NCI-H187 (cell line): ENCODE measurements around the gene ADCY10.
"Not testable (repeated sequence)": the region's sequence is repeated elsewhere in the genome, so short reads cannot be mapped to it uniquely, and the experiment has no call there.

Experiments used
- DNase-seq, 2 experiments: peaks; one replicate each; lab custom pipeline; 2025; lab: John Stamatoyannopoulos, UW

Gene ADCY10

GRCh38 chr1:167849666-167850065 lies 64.3 kb downstream of the ADCY10 start:
- no peak for DNase-seq

DNA sequence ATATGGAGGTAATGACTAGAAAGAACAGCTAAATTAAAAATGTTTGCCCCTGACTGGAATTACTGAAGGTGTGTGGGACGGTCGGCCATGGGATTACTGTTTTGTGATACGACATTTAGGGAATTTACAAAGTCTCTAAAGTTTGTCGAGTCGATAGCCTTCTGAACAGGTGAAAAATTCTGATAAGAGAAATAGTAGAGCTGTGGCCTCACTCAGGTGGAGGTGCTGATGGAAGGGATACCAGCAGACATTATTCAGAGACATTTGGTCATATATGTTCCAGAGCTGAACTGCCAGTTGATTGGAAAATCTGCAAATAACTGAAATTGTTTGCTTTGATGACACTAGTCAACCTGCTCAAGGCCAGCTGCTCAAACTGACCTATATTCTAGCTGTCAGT lies 71.1 kb downstream of the ADCY10 start:
- DNase-seq: no peak

DNA sequence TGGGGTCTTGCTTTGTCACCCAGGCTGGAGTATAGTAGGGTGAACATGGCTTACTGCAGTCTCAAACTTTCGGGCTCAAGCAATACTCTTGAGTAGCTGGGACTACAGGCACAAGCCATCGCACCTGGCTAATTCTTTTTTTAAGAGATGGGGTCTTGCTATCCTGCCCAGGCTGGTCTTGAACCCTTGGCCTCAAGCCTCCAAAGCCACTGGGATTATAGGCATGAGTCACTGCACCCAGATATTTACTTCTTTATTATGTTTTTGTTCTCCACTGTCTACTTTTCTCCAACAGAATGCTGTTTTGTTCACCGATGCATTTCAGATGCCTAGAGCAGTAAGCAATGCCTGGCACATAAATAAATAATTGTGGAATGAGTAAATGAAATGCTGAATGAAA lies 72.4 kb downstream of the ADCY10 start:
- DNase-seq: no peak

DNA sequence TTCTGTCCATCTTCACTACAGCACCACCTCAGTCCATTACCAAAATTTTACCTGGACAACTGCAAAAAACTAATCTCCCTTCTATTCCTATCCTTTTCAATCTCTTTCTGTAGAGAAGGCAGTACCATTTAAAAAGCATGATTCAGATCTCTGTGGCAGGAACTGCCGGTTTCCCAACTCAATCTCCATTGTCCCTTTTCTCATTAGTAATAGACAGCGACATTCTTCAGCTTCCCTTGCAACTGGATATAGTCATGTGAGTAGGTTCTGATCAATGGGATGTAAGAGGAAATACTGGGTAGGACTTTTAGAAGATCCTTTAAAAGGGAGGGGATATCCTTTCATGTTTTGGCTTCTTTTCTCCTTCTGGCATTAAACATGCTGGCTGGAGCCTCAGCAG lies 74.9 kb downstream of the ADCY10 start:
- DNase-seq: no peak

DNA sequence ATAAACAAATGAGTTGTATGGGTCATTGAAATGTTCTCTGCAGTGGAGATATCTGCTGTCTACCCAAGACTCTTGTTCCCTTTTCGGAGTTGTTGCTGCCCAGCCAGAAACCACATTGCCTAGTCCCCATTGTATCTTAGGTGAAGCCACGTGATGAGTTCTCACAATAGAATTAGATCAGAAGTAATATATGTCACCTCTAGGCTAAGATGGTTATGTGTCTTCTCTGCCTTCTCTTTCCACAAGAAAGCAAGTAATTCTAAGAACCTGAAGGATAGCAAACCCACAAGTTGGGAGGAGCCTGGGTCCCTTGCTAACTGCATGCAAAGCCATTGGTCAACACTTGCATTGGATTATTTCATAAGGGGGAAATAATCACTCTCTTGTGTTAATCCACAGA lies 76.6 kb downstream of the ADCY10 start:
- no peak for DNase-seq

GRCh38 chr1:167836197-167836596 lies 77.7 kb downstream of the ADCY10 start:
- no peak for DNase-seq

DNA sequence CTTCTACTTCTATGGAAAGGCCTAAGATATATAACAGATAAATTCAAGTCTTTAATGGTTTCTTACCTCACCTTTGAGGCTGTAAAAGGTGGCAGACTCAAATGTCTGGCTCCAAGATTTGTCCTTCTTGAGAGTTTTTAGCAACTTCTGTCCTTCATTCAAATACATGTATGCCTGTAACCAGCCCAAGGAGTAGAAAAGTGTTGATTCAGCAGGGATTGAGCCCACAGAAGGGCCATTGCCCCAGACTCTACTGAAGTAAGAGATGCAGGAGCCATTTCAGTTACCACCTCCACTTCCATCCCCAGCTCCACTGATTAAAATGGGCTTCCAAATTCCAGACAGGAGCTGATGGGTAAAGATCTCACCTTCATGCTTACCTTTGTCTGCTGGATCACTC lies 80.0 kb downstream of the ADCY10 start:
- no peak for DNase-seq

GRCh38 chr1:167832693-167833092 lies 81.2 kb downstream of the ADCY10 start:
- no peak for DNase-seq

DNA sequence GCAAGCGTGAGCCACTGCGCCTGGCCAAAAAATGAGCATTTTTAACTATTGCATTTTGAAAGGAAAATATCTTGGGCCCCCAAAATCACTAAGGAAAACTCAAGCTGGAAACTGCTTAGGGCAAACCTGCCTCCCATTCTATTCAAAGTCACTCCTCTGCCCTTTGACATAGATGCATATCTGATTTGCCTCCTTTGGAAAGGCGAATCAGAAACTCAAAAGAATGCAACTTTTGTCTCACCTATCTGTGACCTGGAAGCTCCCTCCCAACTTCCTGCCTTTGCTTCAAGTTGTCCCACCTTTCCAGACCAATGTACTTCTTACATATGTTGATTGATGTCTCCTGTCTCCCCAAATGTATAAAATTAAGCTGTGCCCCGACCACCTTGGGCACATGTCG lies 83.3 kb downstream of the ADCY10 start:
- DNase-seq: not testable (repeated sequence)

DNA sequence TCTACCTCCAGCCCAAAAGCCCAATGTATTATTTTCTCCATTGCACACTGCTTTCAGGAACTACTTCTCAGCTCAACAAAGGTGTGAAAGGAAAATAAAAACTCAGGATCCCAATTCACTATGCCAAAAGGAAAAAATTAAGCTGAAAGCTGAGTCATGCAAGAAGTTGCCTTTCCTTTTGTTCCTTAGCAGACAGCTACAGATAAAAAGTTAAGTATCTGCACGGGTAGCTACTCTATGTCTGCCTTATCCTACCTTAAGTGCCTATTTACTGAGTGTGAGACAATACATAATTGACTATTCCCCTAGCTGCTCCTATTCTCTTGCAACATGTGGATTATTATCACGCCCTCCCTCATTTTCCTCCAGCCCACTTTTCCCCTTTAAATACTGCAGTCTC lies 84.1 kb downstream of the ADCY10 start:
- DNase-seq: no peak

DNA sequence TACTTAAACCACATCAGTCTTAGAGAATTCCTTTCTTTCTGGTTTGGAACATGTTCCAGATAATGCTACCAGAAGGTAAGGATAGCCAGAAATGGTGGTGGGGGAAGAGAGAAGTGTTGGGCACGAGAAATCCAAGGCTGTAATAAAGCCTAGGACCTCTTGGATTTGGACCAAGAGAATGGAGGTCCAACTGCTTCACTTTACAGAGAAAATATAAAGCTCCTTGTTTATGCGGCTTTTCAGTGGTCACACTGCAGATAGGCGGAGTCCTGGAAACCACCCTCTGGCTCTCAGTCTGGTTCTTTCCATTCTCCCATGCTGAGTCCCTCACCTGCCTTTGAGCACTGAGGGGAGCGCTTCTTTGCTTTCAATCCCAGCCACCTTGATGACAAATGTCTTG lies 87.8 kb downstream of the ADCY10 start:
- no peak for DNase-seq

DNA sequence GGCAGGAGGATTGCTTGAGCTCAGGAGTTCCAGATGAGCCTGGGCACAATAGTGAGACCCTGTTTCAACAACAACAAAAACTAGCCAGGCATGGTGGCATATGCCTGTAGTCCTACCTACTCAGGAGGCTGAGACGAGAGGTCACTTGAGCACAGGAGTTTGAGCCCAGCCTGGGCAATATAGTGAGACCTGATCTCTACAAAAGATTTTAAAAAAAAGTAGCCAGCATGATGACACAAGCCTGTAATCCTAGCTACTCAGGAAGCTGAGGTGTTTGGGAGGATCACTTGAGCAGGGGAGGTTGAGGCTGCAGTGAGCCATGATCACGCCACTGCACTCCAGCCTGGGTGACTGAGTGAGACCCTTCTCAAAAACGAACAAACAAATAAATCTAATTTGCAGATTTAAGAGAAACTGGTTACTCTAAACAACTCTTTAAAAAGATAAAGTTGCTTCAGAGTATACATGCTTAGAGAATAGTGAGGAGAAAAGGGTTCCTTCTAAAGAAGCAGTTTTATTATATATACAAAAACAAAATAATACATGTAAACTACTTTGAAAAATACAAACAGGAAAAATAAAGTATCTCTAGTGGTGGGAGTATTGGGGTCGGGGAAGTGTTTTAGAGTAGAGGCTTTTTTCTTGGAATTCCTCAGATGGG lies 88.4 kb downstream of the ADCY10 start:
- DNase-seq: no peak

GRCh38 chr1:167824163-167824794 lies 89.7 kb downstream of the ADCY10 start:
- DNase-seq: no peak

DNA sequence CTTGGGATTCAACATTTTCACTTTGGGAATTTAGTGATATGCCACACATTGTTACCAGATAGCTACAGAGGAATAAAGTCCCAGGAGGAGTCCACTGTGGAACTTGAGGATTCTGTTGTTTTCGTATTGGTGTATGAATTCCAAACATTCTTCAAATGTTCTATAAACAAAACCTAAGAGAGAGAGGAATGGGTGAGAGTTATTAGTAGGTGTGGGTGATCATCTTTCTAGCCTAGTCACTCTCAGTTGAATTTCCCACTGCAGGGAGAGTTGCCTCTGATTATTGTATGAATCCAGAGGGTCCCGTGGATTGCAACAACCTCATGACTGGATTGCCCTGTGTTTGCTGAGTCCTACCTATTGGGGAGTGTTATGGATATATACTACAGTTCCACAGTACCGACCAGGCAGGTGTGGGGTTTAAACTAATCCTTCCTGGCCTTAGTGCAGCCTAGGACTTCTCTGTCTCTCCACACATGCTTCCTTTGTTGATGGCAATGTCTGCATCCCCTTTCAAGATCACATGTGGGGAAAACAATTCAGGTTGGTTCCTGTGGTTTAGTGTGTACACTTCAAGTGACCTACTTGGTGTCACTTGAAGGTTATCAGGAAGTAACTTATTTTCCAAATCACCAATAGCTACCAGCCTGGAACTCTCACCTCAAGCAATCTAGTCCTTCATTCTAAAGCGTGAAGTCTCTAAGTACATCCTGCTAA lies 91.8 kb downstream of the ADCY10 start:
- no peak for DNase-seq

GRCh38 chr1:167821356-167821685 lies 92.6 kb downstream of the ADCY10 start:
- DNase-seq: no peak

- no peak for DNase-seq
These were observed 93.1 kb downstream of the ADCY10 start for GRCh38 chr1:167820684-167821355.

GRCh38 chr1:167819849-167820683 lies 93.9 kb downstream of the ADCY10 start:
- no peak for DNase-seq

- no peak for DNase-seq
These were observed 98.3 kb downstream of the ADCY10 start for GRCh38 chr1:167815650-167816049.

DNA sequence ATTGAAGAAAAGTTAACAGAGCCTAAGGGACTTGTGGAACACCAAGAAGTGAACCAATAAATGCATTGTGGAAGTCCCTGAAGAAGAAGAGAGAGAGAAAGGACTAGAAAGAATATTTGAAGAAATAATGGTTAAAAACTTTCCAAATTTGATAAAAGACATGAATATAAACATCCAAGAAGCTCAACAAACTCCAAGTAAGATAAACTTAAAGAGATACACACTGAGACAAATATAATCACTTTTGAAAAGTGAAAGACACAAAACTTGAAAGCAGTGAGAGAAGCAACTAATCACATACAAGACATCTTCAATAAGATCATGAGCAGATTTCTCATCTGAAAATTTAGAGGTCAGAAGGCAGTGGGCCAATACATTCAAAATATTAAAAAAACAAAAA lies 101.0 kb downstream of the ADCY10 start:
- no peak for DNase-seq

DNA sequence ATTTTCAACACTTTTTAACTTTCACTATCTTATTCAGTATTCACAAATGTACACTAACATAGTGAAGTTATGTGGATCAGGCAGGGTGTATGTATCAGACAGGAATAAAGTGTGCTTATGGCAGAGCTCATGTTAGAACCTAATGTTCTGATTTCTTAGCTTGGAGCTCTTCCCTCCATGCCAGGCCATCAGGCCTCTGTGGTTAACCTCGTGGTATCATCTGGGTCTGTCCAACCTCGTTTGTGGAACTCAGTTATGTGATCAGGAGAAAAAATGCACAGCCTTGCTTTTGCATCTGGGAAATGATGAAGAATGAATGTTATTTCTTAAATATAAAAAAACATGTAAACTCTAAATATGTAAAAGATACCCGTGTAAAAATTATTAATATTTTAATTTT lies 105.2 kb downstream of the ADCY10 start:
- DNase-seq: no peak

- no peak for DNase-seq
These were observed 105.8 kb downstream of the ADCY10 start for GRCh38 chr1:167808104-167808503.

DNA sequence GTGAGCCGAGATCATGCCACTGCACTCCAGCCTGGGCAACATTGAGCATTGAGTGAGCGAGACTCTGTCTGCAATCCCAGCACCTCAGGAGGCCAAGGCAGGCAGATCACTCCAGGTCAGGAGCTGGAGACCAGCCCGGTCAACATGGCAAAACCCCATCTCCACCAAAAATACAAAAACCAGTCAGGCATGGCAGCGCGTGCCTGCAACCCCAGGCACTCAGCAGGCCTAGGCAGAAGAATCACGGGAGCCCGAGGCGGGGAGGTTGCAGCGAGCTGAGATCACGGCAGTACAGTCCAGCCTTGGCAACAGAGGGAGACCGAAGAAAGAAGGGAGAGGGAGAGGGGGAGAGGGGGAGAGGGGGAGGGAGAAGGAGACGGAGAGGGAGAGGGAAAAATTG lies 107.3 kb downstream of the ADCY10 start:
- DNase-seq: not testable (repeated sequence)
